Testis (tissue), 2 donors: ENCODE measurements around the gene MPV17.
"Not testable (repeated sequence)": the region's sequence is repeated elsewhere in the genome, so short reads cannot be mapped to it uniquely, and the experiment has no call there.

Experiments
- CTCF ChIP-seq, 3 experiments: fragments of 450-650 bp in 2 of 3; fragments of 200-600 bp in 1 of 3; sonication (generic) in 1 of 3; IDR thresholded peaks; one replicate each; pipeline ENCODE4 v1.5.1; 2016 to 2019; ENCODE audit warnings: antibody characterized with exemption in 3 of 3, mild to moderate bottlenecking in 2 of 3, moderate library complexity in 1 of 3
- POLR2A ChIP-seq: fragments of 450-650 bp; IDR thresholded peaks from one replicate; pipeline ENCODE4 v1.6.1; 2017; ENCODE audit warnings: antibody characterized with exemption, mild to moderate bottlenecking, moderate library complexity

GRCh38 chr2:27272537-27273522, 50.1 kb downstream of the MPV17 start:
- TF ChIP-seq CTCF (IDR thresholded peaks at IDR 0.05); POLR2A: not testable (repeated sequence)
